Measurements from ENCODE around the gene TTC28. TPM values are rescaled to one million over a fixed set of nuclear protein-coding genes. Genes with fewer than 3 reads are reported as not detected.
"Not testable (repeated sequence)": the region's sequence is repeated elsewhere in the genome, so short reads cannot be mapped to it uniquely, and the experiment has no call there.

The TTC28 gene
- total RNA-seq, 1 donor: 19.7 TPM

DNA sequence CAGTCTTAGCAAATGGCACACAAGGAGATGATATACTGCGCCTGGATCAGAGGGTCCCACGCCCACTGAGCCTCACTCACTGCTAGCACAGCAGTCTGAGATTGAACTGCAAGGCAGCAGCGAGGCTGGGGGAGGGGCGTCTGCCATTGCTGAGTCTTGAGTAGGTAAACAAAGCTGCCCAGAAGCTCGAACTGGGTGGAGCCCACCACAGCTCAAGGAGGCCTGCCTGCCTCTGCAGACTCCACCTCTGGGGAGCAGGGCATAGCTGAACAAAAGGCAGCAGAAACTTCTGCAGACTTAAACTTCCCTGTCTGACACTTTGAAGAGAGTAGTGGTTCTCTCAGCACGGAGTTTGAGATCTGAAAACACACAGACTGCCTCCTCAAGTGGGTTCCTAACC lies 470.2 kb downstream of the TTC28 start:
- DNase-seq (ENCODE audit: low read depth in 2 of 3, low spot score in 2 of 3): not testable (repeated sequence)

GRCh38 chr22:28208787-28209186 lies 470.9 kb downstream of the TTC28 start:
- no peak for DNase-seq (ENCODE audit: low read depth in 2 of 3, low spot score in 2 of 3)

DNA sequence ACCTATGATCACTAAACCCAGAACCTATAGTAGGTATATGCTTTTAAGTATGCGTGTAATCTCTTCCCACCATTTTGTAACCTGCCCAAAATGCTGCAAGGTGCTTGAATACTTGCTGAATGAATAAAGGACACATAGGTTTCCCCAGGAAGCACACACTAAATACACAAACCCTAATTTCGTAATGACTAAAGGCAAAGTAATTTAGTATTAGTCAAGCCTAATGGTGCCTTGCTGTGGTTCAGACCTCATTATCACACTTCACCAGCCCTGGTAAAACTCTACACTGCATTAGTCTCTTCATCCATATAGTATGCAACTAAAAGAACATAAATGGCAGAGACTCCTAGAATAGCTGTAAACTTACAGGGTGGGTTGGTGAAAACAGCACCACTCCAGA lies 471.6 kb downstream of the TTC28 start:
- DNase-seq (ENCODE audit: low read depth in 2 of 3, low spot score in 2 of 3): no peak

DNA sequence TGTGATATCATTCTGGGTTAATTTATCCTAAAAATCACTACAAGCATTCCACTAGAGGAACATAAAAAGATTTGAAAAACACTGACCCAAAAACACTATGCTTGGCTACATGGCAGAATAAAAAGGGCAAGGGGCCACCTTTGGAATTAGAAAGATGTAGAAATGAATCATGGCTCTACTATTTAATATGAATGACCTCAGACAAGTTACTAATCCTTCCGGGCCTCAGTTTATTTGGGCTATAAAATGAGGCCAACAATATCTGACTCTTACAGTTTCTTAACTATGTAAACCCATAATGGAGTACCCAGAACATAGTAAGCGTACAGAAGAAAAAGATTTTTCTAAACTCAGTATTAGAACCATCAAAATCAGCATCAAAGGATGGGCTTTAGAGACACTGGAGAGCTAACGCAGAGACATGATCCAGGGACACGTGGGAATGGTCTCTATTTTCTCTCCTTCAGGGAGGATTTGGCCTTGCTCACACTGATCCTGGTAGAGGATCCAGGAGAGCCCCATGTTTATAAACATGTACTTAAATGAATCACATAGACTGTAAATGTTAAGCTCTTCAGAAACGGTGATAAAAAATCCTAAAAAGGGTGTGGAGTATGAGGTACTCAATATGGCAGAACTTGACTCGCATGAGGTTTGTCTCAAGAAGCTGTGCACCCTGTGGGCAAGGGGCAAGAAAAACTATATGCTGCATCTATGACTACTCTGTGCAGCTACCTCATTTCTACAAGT lies 472.2 kb downstream of the TTC28 start:
- no peak for DNase-seq (ENCODE audit: low read depth in 2 of 3, low spot score in 2 of 3)

GRCh38 chr22:28205926-28206325 lies 473.7 kb downstream of the TTC28 start:
- no peak for DNase-seq (ENCODE audit: low read depth in 2 of 3, low spot score in 2 of 3)

DNA sequence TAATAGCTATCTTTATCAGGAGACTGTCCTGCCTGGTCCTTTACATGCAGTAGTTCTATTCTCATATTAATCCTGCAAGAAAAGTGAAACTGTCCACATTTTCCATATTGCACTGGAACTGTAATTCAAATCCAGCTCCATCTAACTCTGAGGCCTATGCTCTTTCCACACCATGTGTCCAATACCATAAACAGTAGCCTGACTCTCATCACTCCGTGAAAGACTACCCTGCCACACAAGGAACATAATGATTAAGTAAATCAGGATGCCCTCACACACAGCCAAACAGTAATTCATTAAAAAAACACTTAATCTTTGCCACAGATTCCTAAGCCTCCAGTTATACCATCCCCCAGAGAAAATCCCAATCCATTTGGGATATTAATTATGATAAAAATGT lies 475.3 kb downstream of the TTC28 start:
- DNase-seq (ENCODE audit: low read depth in 2 of 3, low spot score in 2 of 3): no peak

DNA sequence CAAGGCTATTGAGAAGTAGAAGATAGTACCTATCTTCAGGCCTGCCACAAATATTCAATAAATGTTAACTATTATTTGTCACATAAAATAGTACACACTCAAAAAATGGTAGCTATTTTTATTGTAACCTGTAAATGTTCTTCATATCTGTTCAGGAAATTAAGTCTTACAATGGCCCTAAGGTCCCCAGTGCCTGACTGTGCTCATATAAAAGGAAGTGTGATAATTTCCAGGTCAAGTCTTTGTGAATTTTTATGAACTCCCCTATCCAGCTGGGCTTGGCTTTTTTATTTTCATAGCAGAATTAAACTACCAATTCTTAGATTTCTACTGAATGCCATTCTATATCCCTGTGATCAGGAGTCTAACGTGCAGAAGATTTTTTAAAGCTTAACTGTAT lies 476.4 kb downstream of the TTC28 start:
- no peak for DNase-seq (ENCODE audit: low read depth in 2 of 3, low spot score in 2 of 3)

- DNase-seq (ENCODE audit: low read depth in 2 of 3, low spot score in 2 of 3): no peak
Observed at GRCh38 chr22:28198692-28199091, 480.9 kb downstream of the TTC28 start.

DNA sequence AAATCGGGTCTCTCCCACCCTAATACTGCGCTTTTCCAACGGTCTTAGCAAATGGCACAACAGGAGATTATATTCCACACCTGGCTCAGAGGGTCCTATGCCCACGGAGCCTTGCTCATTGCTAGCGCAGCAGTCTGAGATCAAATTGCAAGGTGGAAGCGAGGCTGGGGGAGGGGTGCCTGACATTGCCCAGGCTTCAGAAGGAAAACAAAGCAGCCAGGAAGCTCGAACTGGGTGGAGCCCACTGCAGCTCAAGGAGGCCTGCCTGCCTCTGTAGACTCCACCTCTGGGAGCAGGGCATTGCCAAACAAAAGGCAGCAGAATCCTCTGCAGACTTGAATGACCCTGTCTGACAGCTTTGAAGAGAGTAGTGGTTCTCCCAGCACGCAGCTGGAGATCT lies 488.1 kb downstream of the TTC28 start:
- not testable (repeated sequence) for DNase-seq (ENCODE audit: low read depth in 2 of 3, low spot score in 2 of 3)

DNA sequence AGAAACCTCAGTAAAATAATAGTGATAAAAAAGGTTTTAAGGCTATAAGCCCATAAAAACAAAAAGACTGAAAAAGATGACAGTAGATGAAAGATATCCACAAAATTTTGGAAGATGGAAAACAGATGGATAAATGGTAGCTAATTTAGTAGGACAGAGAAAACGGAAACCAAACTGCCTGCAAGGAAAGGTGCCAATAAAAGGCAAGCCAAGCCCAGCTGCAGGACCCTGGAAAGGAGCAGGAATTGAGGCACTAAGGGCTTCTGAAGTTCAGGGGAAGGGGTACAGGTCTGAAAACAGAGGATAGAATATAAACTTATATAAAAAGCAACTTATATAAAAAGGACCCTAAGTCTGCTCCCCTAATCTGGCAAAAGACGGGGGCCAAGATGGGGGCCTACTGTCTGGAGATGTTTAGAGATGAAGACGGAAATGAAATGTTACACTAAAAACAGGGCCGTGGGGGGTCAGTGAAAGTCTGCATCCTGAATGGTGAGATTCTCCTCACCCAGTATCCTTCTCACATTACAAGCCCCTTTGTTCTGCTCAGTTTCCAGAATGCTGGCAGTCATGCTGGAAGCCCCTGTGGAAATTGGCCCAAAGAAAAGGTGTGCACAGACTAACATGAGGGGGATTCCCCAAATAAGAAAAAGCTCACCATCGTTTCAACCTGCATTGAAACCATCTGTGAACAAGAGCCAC lies 491.3 kb downstream of the TTC28 start:
- DNase-seq (ENCODE audit: low read depth in 2 of 3, low spot score in 2 of 3): no peak

DNA sequence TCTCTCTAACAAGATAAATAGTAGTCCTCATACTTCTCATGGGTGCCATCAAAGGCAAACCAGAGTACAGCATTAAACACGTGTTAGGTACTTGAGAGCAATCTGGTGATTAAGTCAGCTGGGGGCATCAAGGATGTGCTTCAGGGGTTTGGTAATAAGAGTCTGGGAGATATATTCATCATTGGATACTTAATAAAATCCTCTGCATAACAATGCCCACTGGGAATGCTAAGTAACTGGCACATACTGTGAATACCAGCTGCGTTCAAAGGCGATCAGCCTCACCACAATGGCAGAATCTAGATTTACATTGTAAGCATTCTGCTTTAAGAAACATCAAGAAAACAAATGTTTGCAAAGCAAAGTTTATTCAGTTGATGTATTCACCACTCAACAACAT lies 492.0 kb downstream of the TTC28 start:
- DNase-seq (ENCODE audit: low read depth in 2 of 3, low spot score in 2 of 3): no peak

DNA sequence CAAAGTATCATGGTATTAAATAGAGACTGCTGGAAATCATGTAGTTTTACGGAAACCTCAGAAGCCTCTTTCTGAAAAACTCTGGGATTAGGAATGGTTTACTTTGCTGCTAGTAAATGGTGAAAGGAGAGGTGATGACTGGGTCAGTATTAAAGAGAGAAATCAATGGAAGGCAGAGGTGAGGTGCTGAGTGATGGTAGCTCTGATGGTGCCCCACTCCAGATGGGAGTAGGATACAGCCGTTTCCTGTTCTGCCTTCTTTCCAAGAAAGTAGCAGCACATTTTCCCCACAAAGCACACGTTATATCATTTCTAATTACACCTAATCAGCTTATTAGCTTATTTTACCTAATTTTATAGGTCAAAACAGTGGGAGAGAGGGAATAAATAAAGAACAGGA lies 493.0 kb downstream of the TTC28 start:
- no peak for DNase-seq (ENCODE audit: low read depth in 2 of 3, low spot score in 2 of 3)

- DNase-seq (ENCODE audit: low read depth in 2 of 3, low spot score in 2 of 3): no peak
Observed at GRCh38 chr22:28185130-28185529, 494.5 kb downstream of the TTC28 start.

DNA sequence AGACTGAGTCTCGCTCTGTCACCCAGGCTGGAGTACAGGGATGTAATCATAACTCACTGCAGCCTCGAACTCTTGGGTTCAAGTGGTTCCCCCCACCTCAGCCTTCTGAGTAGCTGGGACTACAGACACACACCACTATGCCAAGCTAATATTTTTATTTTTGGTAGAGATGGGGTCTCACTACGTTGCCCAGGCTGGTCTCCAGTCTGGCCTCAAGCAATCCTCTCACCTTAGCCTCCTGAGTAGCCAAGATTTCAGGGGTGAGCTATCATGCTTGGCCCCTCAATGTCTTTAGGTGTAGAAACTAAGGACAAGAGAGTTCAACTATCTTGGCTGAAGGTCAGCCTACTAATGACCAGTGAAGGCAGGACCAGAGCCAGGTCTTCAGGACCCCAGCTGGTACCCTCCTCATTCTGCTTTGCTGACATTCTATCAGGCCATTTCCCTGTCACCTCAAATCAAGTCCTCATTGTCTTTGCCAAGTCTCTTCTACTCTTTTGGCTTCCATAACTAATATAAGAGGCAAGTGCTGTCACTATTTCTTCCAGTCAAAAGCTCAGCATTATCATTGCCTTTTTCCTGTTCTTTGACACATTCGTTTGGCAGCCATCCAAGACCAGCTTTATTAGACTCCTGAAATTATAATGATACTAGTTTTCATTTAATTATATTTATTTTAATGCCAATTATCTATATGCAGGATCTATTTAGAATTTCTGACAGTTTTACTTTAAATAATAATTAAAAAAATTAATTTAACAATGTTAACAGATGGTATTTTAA lies 496.4 kb downstream of the TTC28 start:
- DNase-seq (ENCODE audit: low read depth in 2 of 3, low spot score in 2 of 3): no peak

- no peak for DNase-seq (ENCODE audit: low read depth in 2 of 3, low spot score in 2 of 3)
Observed at GRCh38 chr22:28180804-28181731, 498.6 kb downstream of the TTC28 start.

GRCh38 chr22:28179392-28179791 lies 500.2 kb downstream of the TTC28 start:
- DNase-seq (ENCODE audit: low read depth in 2 of 3, low spot score in 2 of 3): no peak

- no peak for DNase-seq (ENCODE audit: low read depth in 2 of 3, low spot score in 2 of 3)
Observed at GRCh38 chr22:28175730-28176492, 503.7 kb downstream of the TTC28 start.

DNA sequence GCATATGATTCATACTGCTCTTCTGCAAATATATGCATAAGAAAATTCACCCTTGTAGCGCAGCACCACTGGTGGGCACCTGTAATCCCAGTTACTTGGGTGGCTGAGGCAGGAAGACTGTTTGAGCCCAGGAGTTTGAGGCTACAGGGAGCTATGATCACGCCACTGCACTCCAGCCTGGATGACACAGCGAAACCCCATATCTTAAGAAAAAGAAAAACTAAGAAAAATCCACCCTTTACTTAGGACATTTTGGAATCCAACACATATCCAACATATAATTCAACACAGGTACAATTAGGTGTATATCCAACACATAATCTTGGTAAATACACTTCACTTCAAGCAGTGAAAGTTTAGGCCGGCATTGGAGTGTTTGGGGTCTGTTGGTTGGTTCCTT lies 505.1 kb downstream of the TTC28 start:
- no peak for DNase-seq (ENCODE audit: low read depth in 2 of 3, low spot score in 2 of 3)

- DNase-seq (ENCODE audit: low read depth in 2 of 3, low spot score in 2 of 3): peak in 1 of 3 donors; percentile 17
Observed at GRCh38 chr22:28172892-28173670, 506.6 kb downstream of the TTC28 start.

Data from hematopoietic multipotent progenitor cell (in vitro differentiated cells).